DND-41 (cell line): ENCODE results near the gene MAP1LC3B2.

Experiments
- EZH2 ChIP-seq: IDR thresholded peaks from 3 replicates; pipeline ENCODE4 v1.6.1; 2012; ENCODE audit warnings: borderline replicate concordance, low read depth, mild to moderate bottlenecking, moderate library complexity, low read length, inconsistent platforms; ENCODE audit not compliant: severe bottlenecking
- TF ChIP-seq, protein P1 (sequence below): IDR thresholded peaks from 2 replicates; pipeline ENCODE4 v1.5.1; 2012; ENCODE audit warnings: borderline replicate concordance, low read length, moderate library complexity, mild to moderate bottlenecking; ENCODE audit not compliant: poor library complexity, severe bottlenecking; ENCODE audit errors: extremely low read depth

GRCh38 chr12:116542345-116542956 is 16.7 kb upstream of the MAP1LC3B2 start:
- TF ChIP-seq, protein P1, sequence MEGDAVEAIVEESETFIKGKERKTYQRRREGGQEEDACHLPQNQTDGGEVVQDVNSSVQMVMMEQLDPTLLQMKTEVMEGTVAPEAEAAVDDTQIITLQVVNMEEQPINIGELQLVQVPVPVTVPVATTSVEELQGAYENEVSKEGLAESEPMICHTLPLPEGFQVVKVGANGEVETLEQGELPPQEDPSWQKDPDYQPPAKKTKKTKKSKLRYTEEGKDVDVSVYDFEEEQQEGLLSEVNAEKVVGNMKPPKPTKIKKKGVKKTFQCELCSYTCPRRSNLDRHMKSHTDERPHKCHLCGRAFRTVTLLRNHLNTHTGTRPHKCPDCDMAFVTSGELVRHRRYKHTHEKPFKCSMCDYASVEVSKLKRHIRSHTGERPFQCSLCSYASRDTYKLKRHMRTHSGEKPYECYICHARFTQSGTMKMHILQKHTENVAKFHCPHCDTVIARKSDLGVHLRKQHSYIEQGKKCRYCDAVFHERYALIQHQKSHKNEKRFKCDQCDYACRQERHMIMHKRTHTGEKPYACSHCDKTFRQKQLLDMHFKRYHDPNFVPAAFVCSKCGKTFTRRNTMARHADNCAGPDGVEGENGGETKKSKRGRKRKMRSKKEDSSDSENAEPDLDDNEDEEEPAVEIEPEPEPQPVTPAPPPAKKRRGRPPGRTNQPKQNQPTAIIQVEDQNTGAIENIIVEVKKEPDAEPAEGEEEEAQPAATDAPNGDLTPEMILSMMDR: no peak
- no peak for TF ChIP-seq EZH2
